Measurements from ENCODE around the gene HMGXB4. TPM values are rescaled to one million over a fixed set of nuclear protein-coding genes. Genes with fewer than 3 reads are reported as not detected.

HMGXB4 gene
- total and polyA plus RNA-seq, 12 donors = 3.6 to 13.0 (median 9.1) TPM

- no peaks in the 10 kb centered on the region for H3K9me3 ChIP-seq
- ATAC-seq (peak; percentile 94 to 98 (median 98)), DNase-seq (peak; percentile 96 to 97)
- H3K4me3 ChIP-seq = peak within 1 kb of the TSS; percentile 69 to 99 (median 84)
- peaks cover 3 to 46% (median 23%) of the 10 kb centered on the region in 9 donors for H3K4me1 ChIP-seq
- H3K27ac ChIP-seq = peak within 1 kb of the TSS; percentile 53 to 100 (median 93)
- H3K36me3 ChIP-seq = peaks cover 0 to 18% (median 0%) of the 10 kb centered on the region in 9 donors
- 0 to 1% methylated on average over 64 of the region's 64 CpGs for WGBS, 2 donors
- no peaks in the 10 kb centered on the region for H3K27me3 ChIP-seq
- intact Hi-C loops (cut with DNase I) = no loop called here
- TF ChIP-seq CTCF (IDR thresholded peaks at IDR 0.05) = no peak
Measured at GRCh38 chr22:35299673-35300499, 42.6 kb downstream of the HMGXB4 start, which contains the start of gene TOM1. Gene TOM1, plus strand, starts transcription at chr22:35299894. Its CDS starts 35 bp downstream, at chr22:35299929.

- no peaks in the 10 kb centered on the region for H3K27me3 ChIP-seq
- DNase-seq (no peak), ATAC-seq (no peak)
- H3K27ac ChIP-seq = peak overlapping the region in 6 of 10 donors; percentile 3 to 100 (median 92)
- no peak for TF ChIP-seq CTCF (IDR thresholded peaks at IDR 0.05)
- peak overlapping the region in 4 of 10 donors; percentile 78 to 99 (median 90) for H3K4me3 ChIP-seq
- H3K9me3 ChIP-seq = no peaks in the 10 kb centered on the region
- peaks cover 0 to 8% (median 0%) of the 10 kb centered on the region in 9 donors for H3K36me3 ChIP-seq
- 77 to 84% methylated on average over 17 of the region's 17 CpGs for WGBS, 2 donors
- intact Hi-C loops (cut with DNase I) = no loop called here
- peaks cover 3 to 60% (median 36%) of the 10 kb centered on the region in 9 donors for H3K4me1 ChIP-seq
Measured at GRCh38 chr22:35301372-35301874, 44.1 kb downstream of the HMGXB4 start.

GRCh38 chr22:35303029-35303624, 45.8 kb downstream of the HMGXB4 start:
- peak overlapping the region in 1 of 10 donors; percentile 100 for H3K27ac ChIP-seq

More at GRCh38 chr22:35303029-35303624, 45.8 kb downstream of the HMGXB4 start:
- Histone ChIP-seq H3K4me3 (no peak overlapping the region), H3K27me3 (no peaks in the 10 kb centered on the region), H3K9me3 (no peaks in the 10 kb centered on the region), H3K4me1 (peaks cover 3 to 77% (median 48%) of the 10 kb centered on the region in 9 donors), H3K36me3 (peaks cover 0 to 4% (median 0%) of the 10 kb centered on the region in 9 donors)
- DNase-seq (no peak), ATAC-seq (no peak)
- 84 to 90% methylated on average over 5 of the region's 5 CpGs for WGBS, 2 donors
- no peak for TF ChIP-seq CTCF (IDR thresholded peaks at IDR 0.05)
- intact Hi-C loops (cut with DNase I) = no loop called here

Data from heart right ventricle (tissue), 16 donors.